ENCODE data around the gene ASCL5.

Gene ASCL5

DNA sequence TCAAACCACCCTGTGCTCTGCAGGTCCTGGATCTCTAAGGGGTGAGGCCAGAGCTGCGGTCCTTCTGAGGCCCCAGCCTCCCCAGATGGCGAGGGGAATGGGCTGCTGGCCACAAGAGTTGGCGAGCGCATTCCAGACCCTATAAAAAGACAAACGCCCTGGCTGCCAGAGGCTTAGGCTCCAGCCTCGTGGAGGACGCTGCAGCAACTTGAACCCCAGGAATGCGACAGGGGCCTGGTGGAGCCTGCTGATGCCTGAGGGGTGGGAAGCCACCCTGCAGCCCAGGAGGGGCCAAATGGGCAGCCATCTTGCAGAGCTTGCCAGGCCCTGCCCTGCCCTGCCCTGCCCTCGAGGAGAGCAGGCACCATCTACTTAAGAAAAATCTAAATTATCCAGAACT, 23.3 kb downstream of the ASCL5 start:
- H3K4me2 ChIP-seq = no peak overlapping the region
- no peaks in the 10 kb centered on the region for H3K27me3 ChIP-seq
- TF ChIP-seq Cebpa-rat (IDR thresholded peaks at IDR 0.05) = no peak

DNA sequence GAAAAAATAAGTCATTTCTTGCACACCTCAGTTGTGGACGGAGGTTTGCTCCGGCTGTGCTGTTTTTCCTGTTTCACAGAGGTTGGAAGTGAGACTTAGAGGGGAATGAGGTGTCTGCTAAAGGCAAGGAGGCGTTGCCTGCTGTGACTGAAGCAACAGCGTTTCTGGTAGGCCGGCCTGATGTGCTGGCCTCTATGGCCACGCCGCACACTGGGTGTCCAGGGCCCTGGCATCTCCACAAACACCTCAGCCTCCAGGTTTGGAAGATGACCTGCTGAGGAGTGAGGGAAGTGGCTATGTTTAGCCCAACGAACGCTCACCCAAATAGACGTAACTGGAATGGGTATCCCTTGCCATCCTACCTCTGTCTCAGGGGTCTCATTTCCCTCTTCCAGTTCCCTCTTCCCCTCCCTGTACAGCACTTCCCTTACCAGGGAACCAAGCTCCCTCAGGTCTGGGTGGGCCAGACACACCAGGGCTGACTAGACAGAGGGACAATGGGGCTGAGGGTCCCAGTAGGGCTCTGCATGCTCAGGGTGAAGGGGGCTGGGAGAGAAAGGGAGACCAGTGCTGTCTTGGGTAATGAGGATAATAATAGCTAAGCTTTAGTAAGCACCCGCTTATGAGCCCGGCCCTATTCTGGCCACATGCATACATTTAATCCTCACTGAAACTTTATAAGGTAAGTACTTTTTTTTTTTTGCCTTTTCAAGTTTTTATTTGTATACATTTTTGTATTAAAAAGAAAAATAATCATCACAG, 26.6 kb downstream of the ASCL5 start:
- Histone ChIP-seq H3K4me3 (no peak overlapping the region), H3K27ac (no peak overlapping the region), H3K27me3 (no peaks in the 10 kb centered on the region), H3K9me3 (replicated peaks in 1 of 11) (no peaks in the 10 kb centered on the region), H3K36me3 (no peaks in the 10 kb centered on the region), H3K9ac (no peak overlapping the region), H3K4me1 (peaks cover 0 to 29% (median 15%) of the 10 kb centered on the region in 10 experiments; a peak in 15 of 20 replicates), H3K4me2 (no peak overlapping the region), H4K20me1 (no peaks in the 10 kb centered on the region; a peak in 1 of 22 replicates)
- TF ChIP-seq Cebpa-rat (IDR thresholded peaks at IDR 0.05) = no peak

More for the DNA sequence above, 23.3 kb downstream of the ASCL5 start:
- no peak overlapping the region for H3K9ac ChIP-seq
- H4K20me1 ChIP-seq = no peaks in the 10 kb centered on the region; a peak in 1 of 22 replicates
- H3K36me3 ChIP-seq = no peaks in the 10 kb centered on the region
- H3K4me3 ChIP-seq = no peak overlapping the region
- no peak overlapping the region for H3K27ac ChIP-seq
- no peaks in the 10 kb centered on the region for H3K9me3 ChIP-seq (replicated peaks in 1 of 11)
- H3K4me1 ChIP-seq = peaks cover 0 to 18% (median 2%) of the 10 kb centered on the region in 10 experiments; a peak in 7 of 20 replicates

DNA sequence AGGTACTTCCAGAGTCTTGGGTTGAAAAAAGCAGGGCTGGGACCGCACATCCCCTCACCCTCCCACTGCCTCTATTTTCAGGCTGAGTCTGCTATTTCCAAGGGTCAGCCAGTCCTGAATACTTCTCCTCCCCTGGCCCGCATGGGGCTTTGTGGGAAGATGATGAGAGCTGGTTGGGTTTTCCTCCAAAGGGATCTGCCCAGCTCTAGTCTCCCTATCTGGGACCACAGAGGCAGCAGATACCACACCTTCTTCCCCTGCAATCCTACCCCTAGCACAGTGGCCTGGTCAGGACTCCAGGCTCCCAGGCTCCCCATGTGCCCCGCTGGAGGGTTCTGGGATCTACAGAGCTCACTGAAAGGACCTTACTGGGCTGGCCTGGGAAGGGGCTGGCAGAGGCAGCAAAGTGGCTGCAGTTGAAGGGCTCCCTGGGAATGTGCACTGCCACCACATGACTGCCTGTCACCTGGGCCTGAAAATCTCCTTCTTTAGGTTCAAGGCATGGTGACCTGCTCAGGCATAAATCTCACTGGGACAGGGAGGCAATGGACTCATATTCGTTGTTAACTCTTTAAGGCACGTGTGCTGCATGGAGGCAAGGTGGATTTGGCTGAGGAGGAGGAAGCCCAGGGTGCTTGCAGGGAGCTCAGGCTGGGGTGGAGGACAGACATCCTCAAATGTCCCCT, 27.8 kb downstream of the ASCL5 start:
- no peak overlapping the region for H3K27ac ChIP-seq
- no peaks in the 10 kb centered on the region for H3K27me3 ChIP-seq
- no peaks in the 10 kb centered on the region; a peak in 1 of 22 replicates for H4K20me1 ChIP-seq
- H3K4me1 ChIP-seq = peaks cover 0 to 35% (median 17%) of the 10 kb centered on the region in 10 experiments; a peak in 15 of 20 replicates
- H3K9me3 ChIP-seq (replicated peaks in 1 of 11) = no peaks in the 10 kb centered on the region
- no peaks in the 10 kb centered on the region for H3K36me3 ChIP-seq
- TF ChIP-seq Cebpa-rat (IDR thresholded peaks at IDR 0.05) = no peak
- no peak overlapping the region for H3K4me2 ChIP-seq
- H3K9ac ChIP-seq = no peak overlapping the region
- no peak overlapping the region for H3K4me3 ChIP-seq

DNA sequence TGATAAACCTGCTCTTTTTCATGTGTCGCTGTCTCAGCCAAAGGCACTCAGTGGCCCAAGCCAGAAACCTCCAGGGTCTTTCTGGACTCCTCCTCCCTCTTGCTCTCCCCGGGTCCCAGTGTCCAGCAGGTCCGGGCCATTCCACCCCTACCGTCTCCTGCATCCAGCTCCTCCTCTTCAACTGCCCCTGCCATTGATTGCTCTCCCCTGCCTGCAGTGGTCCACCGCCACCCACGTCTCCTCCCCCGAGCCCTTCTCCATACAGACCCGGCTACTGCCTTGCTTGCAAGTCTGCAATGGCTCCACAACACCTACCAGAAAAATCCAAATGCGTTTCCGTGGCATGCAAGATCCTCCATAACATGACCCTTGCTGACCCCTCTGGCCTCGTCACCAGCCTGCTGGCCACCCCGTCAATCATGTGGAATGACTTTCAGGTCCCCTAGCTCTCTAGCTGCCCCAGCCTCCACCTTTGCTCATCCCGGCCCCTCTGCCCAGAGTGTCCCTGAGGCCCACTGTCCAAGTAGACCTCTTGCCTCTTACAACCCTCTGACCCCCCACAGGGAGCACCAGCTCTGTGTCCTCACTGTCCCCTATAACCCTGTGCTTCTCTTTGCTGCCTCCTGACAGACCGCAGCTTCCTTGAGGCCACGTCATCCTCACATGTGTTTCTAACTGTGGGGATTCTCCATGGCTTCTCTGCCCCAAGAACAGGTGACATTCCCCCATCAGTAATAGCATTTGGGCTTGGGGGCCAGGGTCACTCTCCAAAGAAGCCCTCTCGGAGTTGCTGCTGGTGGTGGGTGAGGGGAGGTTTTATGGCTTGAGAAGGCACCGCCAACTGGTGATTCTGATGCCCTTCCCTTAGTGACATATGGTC, 29.8 kb downstream of the ASCL5 start:
- Histone ChIP-seq H4K20me1 (no peaks in the 10 kb centered on the region; a peak in 1 of 22 replicates), H3K27ac (no peak overlapping the region), H3K9ac (no peak overlapping the region), H3K4me3 (no peak overlapping the region), H3K27me3 (no peaks in the 10 kb centered on the region), H3K4me2 (0 out of 22 replicates have a peak overlapping the region, but pooled peaks of 1 of the 11 experiments have one; percentile 61), H3K36me3 (no peaks in the 10 kb centered on the region), H3K9me3 (replicated peaks in 1 of 11) (no peaks in the 10 kb centered on the region), H3K4me1 (peaks cover 0 to 27% (median 16%) of the 10 kb centered on the region in 10 experiments; a peak in 15 of 20 replicates)
- no peak for TF ChIP-seq Cebpa-rat (IDR thresholded peaks at IDR 0.05)

DNA sequence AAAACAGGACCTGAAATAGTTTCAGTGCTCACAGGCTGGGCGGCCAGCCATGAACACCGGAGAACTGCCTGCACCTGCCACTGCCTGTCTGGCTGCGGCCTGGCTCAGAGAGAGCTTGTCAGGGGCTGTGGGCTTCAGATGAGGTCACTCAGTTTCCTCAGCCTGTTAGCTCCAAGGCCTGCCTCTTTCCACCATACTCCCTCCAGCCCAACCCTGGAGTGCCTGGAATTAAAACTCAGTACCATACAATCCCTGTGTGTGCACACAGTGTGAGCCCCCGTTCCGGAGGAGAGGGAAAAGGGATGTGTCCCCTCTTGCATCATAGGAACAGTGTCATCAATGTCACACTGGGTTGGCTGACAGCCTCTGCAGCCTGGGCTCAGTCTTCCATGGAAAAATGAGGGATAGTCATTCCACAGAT, 30.9 kb downstream of the ASCL5 start:
- H3K36me3 ChIP-seq = no peaks in the 10 kb centered on the region
- peak overlapping the region in 8 of 11 experiments; percentile 45 to 69 (median 59); a peak in 16 of 22 replicates for H3K4me2 ChIP-seq
- H4K20me1 ChIP-seq = no peaks in the 10 kb centered on the region; a peak in 1 of 22 replicates
- no peak overlapping the region for H3K27ac ChIP-seq
- peaks cover 0 to 27% (median 16%) of the 10 kb centered on the region in 10 experiments; a peak in 15 of 20 replicates for H3K4me1 ChIP-seq
- H3K27me3 ChIP-seq = no peaks in the 10 kb centered on the region
- no peaks in the 10 kb centered on the region for H3K9me3 ChIP-seq (replicated peaks in 1 of 11)
- H3K4me3 ChIP-seq = no peak overlapping the region
- no peak overlapping the region; a peak in 1 of 22 replicates for H3K9ac ChIP-seq
- no peak for TF ChIP-seq Cebpa-rat (IDR thresholded peaks at IDR 0.05)

DNA sequence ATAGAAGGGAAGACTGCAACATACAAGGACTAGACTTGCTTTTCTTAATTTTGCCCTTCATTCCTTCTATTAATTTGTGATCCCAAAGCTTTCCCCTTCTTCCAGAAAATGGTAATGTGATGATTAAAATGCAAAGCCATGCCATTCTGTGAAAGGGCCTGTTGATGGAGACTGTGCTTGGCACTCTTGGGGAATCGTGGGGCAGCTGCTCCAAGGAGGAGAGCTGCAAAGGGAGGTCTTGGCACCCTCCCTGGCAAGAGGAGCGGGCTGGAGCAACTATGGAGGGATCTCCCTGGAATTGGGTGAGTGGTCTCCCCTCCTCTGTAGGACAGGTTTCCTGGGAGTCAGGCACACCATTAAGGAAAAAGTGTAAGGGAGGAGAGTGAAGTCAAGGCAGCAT, 31.4 kb downstream of the ASCL5 start:
- H3K9me3 ChIP-seq (replicated peaks in 1 of 11) = no peaks in the 10 kb centered on the region
- TF ChIP-seq Cebpa-rat (IDR thresholded peaks at IDR 0.05) = no peak
- no peaks in the 10 kb centered on the region for H3K27me3 ChIP-seq
- no peaks in the 10 kb centered on the region; a peak in 1 of 22 replicates for H4K20me1 ChIP-seq
- no peaks in the 10 kb centered on the region for H3K36me3 ChIP-seq
- peaks cover 0 to 27% (median 16%) of the 10 kb centered on the region in 10 experiments; a peak in 15 of 20 replicates for H3K4me1 ChIP-seq
- no peak overlapping the region for H3K27ac ChIP-seq
- no peak overlapping the region; a peak in 1 of 22 replicates for H3K9ac ChIP-seq
- H3K4me2 ChIP-seq = peak overlapping the region in 8 of 11 experiments; percentile 45 to 69 (median 59); a peak in 16 of 22 replicates
- H3K4me3 ChIP-seq = no peak overlapping the region

DNA sequence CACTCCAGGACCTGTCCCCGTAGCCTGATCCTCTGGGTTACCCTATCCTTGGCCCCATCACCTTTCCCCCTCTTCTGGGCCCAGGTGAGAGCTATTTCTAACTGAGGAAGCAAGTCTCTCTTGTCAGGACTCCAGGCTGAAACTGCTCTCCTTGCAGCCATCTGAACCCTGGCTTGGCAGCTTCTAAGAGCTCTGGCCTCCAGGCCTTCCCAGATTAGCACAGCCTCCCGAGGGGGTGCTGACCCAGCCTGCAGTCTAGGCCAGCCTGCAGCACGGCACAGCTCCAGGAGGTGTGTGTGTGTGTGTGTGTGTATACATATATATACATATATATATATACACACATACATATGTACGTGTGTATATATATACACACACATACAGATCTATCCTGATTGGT, 32.2 kb downstream of the ASCL5 start:
- no peak for TF ChIP-seq Cebpa-rat (IDR thresholded peaks at IDR 0.05)

DNA sequence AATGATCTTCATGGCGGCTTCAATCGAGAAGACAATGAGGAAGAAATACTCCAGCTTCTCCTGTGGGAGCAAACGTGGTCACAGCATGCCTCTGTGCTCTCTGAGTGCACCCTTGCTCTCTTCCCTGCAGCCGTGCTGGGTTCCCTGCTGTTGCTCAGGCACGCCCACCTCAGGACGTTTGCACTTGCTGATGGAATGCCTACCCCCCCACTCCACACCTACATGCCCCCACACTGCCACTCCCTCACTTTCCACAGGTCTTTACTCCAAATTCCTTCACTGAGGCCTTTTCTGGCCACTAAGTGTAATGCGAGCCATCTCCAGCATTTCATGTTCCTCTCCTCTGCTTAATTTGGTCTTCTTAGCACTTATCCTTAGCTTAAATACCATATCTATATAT, 33.0 kb downstream of the ASCL5 start:
- no peak overlapping the region for H3K27ac ChIP-seq
- no peak for TF ChIP-seq Cebpa-rat (IDR thresholded peaks at IDR 0.05)
- no peak overlapping the region for H3K9ac ChIP-seq
- no peaks in the 10 kb centered on the region for H3K9me3 ChIP-seq (replicated peaks in 1 of 11)
- no peak overlapping the region for H3K4me2 ChIP-seq
- no peaks in the 10 kb centered on the region for H4K20me1 ChIP-seq
- no peaks in the 10 kb centered on the region for H3K36me3 ChIP-seq
- H3K4me1 ChIP-seq = peaks cover 0 to 24% (median 16%) of the 10 kb centered on the region in 10 experiments; a peak in 15 of 20 replicates
- H3K4me3 ChIP-seq = no peak overlapping the region
- H3K27me3 ChIP-seq = no peaks in the 10 kb centered on the region

More for the DNA sequence above, 32.2 kb downstream of the ASCL5 start:
- Histone ChIP-seq H3K4me3 (no peak overlapping the region), H3K27ac (no peak overlapping the region), H4K20me1 (no peaks in the 10 kb centered on the region; a peak in 1 of 22 replicates), H3K4me2 (peak overlapping the region in 3 of 11 experiments; percentile 61 to 69 (median 69); a peak in 3 of 22 replicates), H3K9me3 (replicated peaks in 1 of 11) (no peaks in the 10 kb centered on the region), H3K27me3 (no peaks in the 10 kb centered on the region), H3K4me1 (peaks cover 0 to 27% (median 16%) of the 10 kb centered on the region in 10 experiments; a peak in 15 of 20 replicates), H3K36me3 (no peaks in the 10 kb centered on the region), H3K9ac (no peak overlapping the region)

Measured in BLaER1 treated with 17β-estradiol and CSF1 and Interleukin-3, amounts not matched to agents 10 nM and 100 nM (cell line).